Lung (tissue), 12 donors: ENCODE results near the gene LAMTOR3. TPM values are rescaled to one million over a fixed set of nuclear protein-coding genes. Genes with fewer than 3 reads are reported as not detected.

Experiments
- ATAC-seq: fragments of 200-7000 bp; cut with Tn5 transposase; one replicate; pipeline ENCODE4 v1.9.1; 2020; ENCODE audit warnings: moderate number of reproducible peaks; ENCODE audit not compliant: insufficient read depth, low FRiP score
- DNase-seq, 3 donors: peaks; one replicate each; pipeline ENCODE4 v3.0.0-alpha.2; 2013 to 2017
- H3K27ac ChIP-seq, 2 donors: one replicate each; pipeline ENCODE4 v1.5.1; 2013; ENCODE audit warnings: mild to moderate bottlenecking in 2 of 2, moderate library complexity in 2 of 2, control low read depth in 1 of 2, inconsistent platforms in 1 of 2, low read depth in 1 of 2, low read length in 1 of 2
- H3K27me3 ChIP-seq, 3 donors: one replicate each; pipeline ENCODE4 v1.5.1; 2013; ENCODE audit warnings: low read length in 2 of 3; ENCODE audit not compliant: control insufficient read depth in 3 of 3, insufficient read depth in 3 of 3
- H3K36me3 ChIP-seq, 4 donors: one replicate each; pipeline ENCODE4 v1.5.1; 2013; ENCODE audit warnings: low read length in 4 of 4, mild to moderate bottlenecking in 1 of 4, moderate library complexity in 1 of 4; ENCODE audit not compliant: control insufficient read depth in 4 of 4, insufficient read depth in 4 of 4
- H3K4me1 ChIP-seq, 5 donors: one replicate each; pipeline ENCODE4 v1.5.1; 2013; ENCODE audit warnings: low read length in 5 of 5, mild to moderate bottlenecking in 2 of 5, moderate library complexity in 1 of 5; ENCODE audit not compliant: control insufficient read depth in 5 of 5, insufficient read depth in 5 of 5
- H3K4me3 ChIP-seq: one replicate; pipeline ENCODE4 v1.5.1; 2013; ENCODE audit warnings: mild to moderate bottlenecking, control low read depth, moderate library complexity
- H3K9ac ChIP-seq, 2 donors: one replicate each; pipeline ENCODE4 v1.5.1; 2013; ENCODE audit warnings: low read length in 2 of 2, control low read depth in 1 of 2; ENCODE audit not compliant: insufficient read depth in 1 of 2
- H3K9me3 ChIP-seq, 4 donors: one replicate each; pipeline ENCODE4 v1.5.1; 2013; ENCODE audit warnings: low read length in 3 of 4, mild to moderate bottlenecking in 1 of 4, moderate library complexity in 1 of 4; ENCODE audit not compliant: control insufficient read depth in 4 of 4, insufficient read depth in 3 of 4
- WGBS, 2 donors: extraction: QIAGEN DNeasy Blood & Tissue Kit; methylation state at CpG; one replicate each; pipeline ENCODE4 v1.1.7; 2013; 5-methylcytosine and 5-hydroxymethylcytosine counted together
- polyA plus RNA-seq, 2 donors: library from polyadenylated mRNA; stranded (reverse); fragments of 200-250 nt; gene quantifications; one replicate each; pipeline ENCODE4 v1.2.1, GENCODE V29; 2013
- total RNA-seq, 2 donors: library from RNA; depleted of rRNA in 1 of 2; stranded (reverse); fragments of >200 nt in 1 of 2; gene quantifications; one replicate each; pipeline ENCODE4 v1.2.1, GENCODE V29; 2014 to 2021
- TF ChIP-seq, protein P1 (sequence below): IDR thresholded peaks from 2 replicates; pipeline ENCODE4 v1.5.1; 2012; ENCODE audit warnings: mild to moderate bottlenecking; ENCODE audit errors: control extremely low read depth, extremely low read depth
- donor health status: control.
- donor health status: control.
- donor health status: Bipolar disorder and iron deficiency.
- donor health status: healthy.
- donor health status: DM: yes; HTN: yes; CAD: no.

LAMTOR3 gene
- total and polyA plus RNA-seq, 4 donors = 34.2 to 57.8 (median 49.8) TPM

DNA sequence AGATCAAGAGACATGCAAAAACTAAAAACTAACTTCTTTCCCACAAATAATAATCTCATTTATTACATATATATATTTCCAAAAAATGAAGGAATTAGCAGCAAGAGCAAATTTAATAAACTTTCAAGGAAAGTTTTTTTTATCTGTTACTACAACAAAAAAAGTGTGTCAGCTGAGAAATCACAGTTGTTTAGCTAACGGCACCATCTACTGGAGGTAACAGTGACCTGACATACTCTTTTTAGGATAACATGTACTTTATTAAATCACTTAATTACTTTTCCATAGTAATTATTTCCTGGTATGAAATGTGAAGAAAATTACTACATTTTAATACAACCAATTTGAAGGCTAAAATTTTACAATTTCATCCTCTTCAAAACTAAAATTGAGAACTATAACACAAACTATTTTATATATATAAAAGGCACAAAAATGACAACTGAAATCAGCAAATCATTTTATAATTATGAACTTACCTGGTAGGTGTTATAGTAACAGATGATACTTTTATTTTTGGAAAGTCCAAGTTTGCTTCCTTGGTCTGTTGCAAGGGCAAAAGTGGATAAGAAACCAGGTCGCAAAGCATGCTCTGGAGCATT lies 9.1 kb downstream of the LAMTOR3 start:
- TF ChIP-seq, protein P1, sequence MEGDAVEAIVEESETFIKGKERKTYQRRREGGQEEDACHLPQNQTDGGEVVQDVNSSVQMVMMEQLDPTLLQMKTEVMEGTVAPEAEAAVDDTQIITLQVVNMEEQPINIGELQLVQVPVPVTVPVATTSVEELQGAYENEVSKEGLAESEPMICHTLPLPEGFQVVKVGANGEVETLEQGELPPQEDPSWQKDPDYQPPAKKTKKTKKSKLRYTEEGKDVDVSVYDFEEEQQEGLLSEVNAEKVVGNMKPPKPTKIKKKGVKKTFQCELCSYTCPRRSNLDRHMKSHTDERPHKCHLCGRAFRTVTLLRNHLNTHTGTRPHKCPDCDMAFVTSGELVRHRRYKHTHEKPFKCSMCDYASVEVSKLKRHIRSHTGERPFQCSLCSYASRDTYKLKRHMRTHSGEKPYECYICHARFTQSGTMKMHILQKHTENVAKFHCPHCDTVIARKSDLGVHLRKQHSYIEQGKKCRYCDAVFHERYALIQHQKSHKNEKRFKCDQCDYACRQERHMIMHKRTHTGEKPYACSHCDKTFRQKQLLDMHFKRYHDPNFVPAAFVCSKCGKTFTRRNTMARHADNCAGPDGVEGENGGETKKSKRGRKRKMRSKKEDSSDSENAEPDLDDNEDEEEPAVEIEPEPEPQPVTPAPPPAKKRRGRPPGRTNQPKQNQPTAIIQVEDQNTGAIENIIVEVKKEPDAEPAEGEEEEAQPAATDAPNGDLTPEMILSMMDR = no peak
- WGBS, 2 donors = 76 to 83% methylated on average over 2 of the region's 2 CpGs
- Histone ChIP-seq H3K27ac (no peak overlapping the region), H3K4me1 (peaks cover 0 to 5% (median 0%) of the 10 kb centered on the region in 5 donors), H3K27me3 (no peaks in the 10 kb centered on the region), H3K9me3 (no peaks in the 10 kb centered on the region), H3K36me3 (peaks cover 10 to 21% (median 15%) of the 10 kb centered on the region in 4 donors), H3K9ac (no peak overlapping the region), H3K4me3 (no peak overlapping the region)
- DNase-seq = peak; percentile 28 to 84 (median 80)
- no peak for ATAC-seq

DNA sequence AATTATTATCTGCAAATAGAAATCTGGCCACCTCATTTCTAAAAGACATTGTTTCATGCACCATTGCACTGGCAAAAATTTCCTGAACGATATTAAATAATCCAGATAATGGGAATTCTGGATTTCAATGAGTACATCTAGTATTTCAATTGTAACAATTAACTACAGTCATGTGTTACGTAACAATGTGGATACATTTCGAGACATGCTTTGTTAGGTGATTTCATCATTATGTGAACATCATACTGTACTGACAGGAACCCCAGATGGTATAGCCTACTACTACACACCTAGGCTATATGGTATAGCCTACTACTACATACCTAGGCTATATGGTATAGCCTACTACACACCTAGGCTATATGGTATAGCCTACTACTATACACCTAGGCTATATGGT lies 14.8 kb downstream of the LAMTOR3 start:
- H3K9ac ChIP-seq = no peak overlapping the region
- TF ChIP-seq, protein P1 = no peak
- WGBS, 2 donors = 57 to 84% methylated on average over 3 of the region's 3 CpGs
- peaks cover 12 to 26% (median 17%) of the 10 kb centered on the region in 4 donors for H3K36me3 ChIP-seq
- DNase-seq (no peak), ATAC-seq (no peak)
- H3K4me1 ChIP-seq = no peaks in the 10 kb centered on the region
- no peak overlapping the region for H3K4me3 ChIP-seq
- H3K27ac ChIP-seq = no peak overlapping the region
- no peaks in the 10 kb centered on the region for H3K27me3 ChIP-seq
- no peaks in the 10 kb centered on the region for H3K9me3 ChIP-seq

DNA sequence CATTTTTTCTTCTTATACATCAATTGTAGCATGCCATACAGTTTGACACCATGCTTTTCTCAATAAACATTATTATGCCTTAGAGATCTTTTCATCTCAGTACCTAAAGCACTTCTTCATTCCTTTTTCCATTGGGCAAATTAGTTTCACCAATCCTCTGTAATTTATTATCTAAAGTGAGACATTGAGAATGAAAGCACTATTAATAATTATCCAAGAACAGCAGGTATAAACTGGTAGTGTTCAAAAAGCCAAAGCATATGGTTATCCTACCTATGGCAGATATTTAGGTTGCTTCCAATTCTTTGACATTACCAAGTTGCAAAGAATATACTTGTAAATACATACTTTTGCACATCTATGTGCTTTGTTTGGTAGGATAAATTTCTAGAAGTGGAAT lies 15.6 kb downstream of the LAMTOR3 start:
- Histone ChIP-seq H3K36me3 (peaks cover 12 to 26% (median 17%) of the 10 kb centered on the region in 4 donors), H3K27me3 (no peaks in the 10 kb centered on the region), H3K4me3 (no peak overlapping the region), H3K9ac (no peak overlapping the region), H3K27ac (no peak overlapping the region), H3K9me3 (no peaks in the 10 kb centered on the region), H3K4me1 (no peaks in the 10 kb centered on the region)
- no peak for DNase-seq
- ATAC-seq = no peak
- TF ChIP-seq, protein P1 = no peak

DNA sequence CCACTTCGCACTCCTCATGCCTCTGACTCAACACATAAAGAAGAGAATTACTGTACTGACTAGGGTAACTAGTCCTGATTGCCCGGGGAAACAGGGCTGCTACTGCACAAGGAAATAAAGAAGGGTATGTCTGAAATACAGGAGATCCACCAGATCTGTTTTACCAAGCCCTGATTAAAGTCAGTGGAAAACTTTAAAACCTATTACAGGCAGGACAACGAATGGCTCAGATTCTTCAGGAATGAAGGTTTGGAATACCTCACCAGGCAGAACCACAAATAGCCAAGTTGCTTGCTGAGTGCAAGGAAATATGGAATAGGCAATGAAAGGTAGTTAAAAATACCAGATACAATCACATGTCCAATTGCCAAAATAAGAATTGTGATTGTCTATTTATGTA lies 17.3 kb downstream of the LAMTOR3 start:
- Histone ChIP-seq H3K27ac (no peak overlapping the region), H3K4me1 (no peaks in the 10 kb centered on the region), H3K4me3 (no peak overlapping the region), H3K9me3 (no peaks in the 10 kb centered on the region), H3K36me3 (peaks cover 12 to 25% (median 16%) of the 10 kb centered on the region in 4 donors), H3K27me3 (no peaks in the 10 kb centered on the region), H3K9ac (no peak overlapping the region)
- 96 to 97% methylated on average over 3 of the region's 3 CpGs for WGBS, 2 donors
- DNase-seq = no peak
- TF ChIP-seq, protein P1 = no peak
- no peak for ATAC-seq
